K562 (cell line): ENCODE data around the gene UBAP1L. TPM values are rescaled to one million over a fixed set of nuclear protein-coding genes. Genes with fewer than 3 reads are reported as not detected.

ENCODE experiments used
- C11orf30 ChIP-seq: fragments of 450-650 bp; IDR thresholded peaks from 2 replicates; pipeline ENCODE4 v1.6.1; 2016; ENCODE audit warnings: low read depth, mild to moderate bottlenecking
- CBFA2T2 ChIP-seq: fragments of 450-650 bp; conservative IDR thresholded peaks from 2 replicates; pipeline ENCODE4 v1.6.1; 2017; ENCODE audit warnings: mild to moderate bottlenecking
- CBX5 ChIP-seq: IDR thresholded peaks from 2 replicates; pipeline ENCODE4 v1.6.1; 2014; ENCODE audit warnings: low read depth, borderline replicate concordance
- CREM ChIP-seq: IDR thresholded peaks from 2 replicates; pipeline ENCODE4 v1.6.1; 2014; ENCODE audit warnings: antibody characterized with exemption, low read depth
- FOS ChIP-seq: IDR thresholded peaks from 3 replicates; pipeline ENCODE4 v1.6.1; 2011; ENCODE audit not compliant: insufficient read length; ENCODE audit errors: extremely low read depth
- HDAC3 ChIP-seq: fragments of 450-650 bp; IDR thresholded peaks from 2 replicates; pipeline ENCODE4 v1.6.1; 2018; ENCODE audit warnings: borderline replicate concordance, mild to moderate bottlenecking, moderate library complexity; ENCODE audit not compliant: partially characterized antibody
- HSF4 ChIP-seq: fragments of 250-450 bp; sonication (Bioruptor Pico); IDR thresholded peaks from 2 replicates; pipeline ENCODE4 v2.1.2; 2022; ENCODE audit warnings: mild to moderate bottlenecking, moderate library complexity, borderline replicate concordance
- KDM2B ChIP-seq: fragments of 250-450 bp; sonication (Bioruptor Pico); IDR thresholded peaks from 2 replicates; pipeline ENCODE4 v1.8.0; 2021; ENCODE audit warnings: mild to moderate bottlenecking, moderate library complexity
- POLR2A ChIP-seq: fragments of 450-650 bp; conservative IDR thresholded peaks from 2 replicates; pipeline ENCODE4 v1.6.1; 2016
- POU5F1 ChIP-seq: fragments of 150-350 bp; IDR thresholded peaks from 2 replicates; pipeline ENCODE4 v1.6.1; 2014; ENCODE audit warnings: borderline replicate concordance, low read length, low read depth, mild to moderate bottlenecking; ENCODE audit not compliant: partially characterized antibody
- SMC3 ChIP-seq: conservative IDR thresholded peaks from 2 replicates; pipeline ENCODE4 v1.6.1; 2011; ENCODE audit warnings: low read depth, low read length, improper control_type of control experiment; ENCODE audit not compliant: insufficient read depth
- SRSF9 ChIP-seq: fragments of 200-400 bp; formaldehyde crosslinking; IDR thresholded peaks from 2 replicates; pipeline ENCODE4 v1.6.1; 2017; ENCODE audit warnings: low read depth, low read length, borderline replicate concordance
- ZBED1 ChIP-seq: IDR thresholded peaks from 2 replicates; pipeline ENCODE4 v1.6.1; 2014
- ZKSCAN8 ChIP-seq: fragments of 200-800 bp; sonication (Bioruptor generic); IDR thresholded peaks from 2 replicates; pipeline ENCODE4 v1.6.1; 2016; ENCODE audit warnings: missing genetic modification characterization, missing compliant biosample characterization
- ZNF282 ChIP-seq: sonication (generic); formaldehyde crosslinking; IDR thresholded peaks from 2 replicates; pipeline ENCODE4 v1.8.1; 2023; ENCODE audit warnings: missing genetic modification reagents
- polyA plus RNA-seq, 8 experiments: library from polyadenylated mRNA; depleted of rRNA in 4 of 8; stranded (reverse) in 5 of 8; unstranded in 3 of 8; fragments of >200 nt; fragmentation: Nextera tagmentation in 2 of 8; fragmentation: Illumina TruSeq in 1 of 8; extraction: Ambion mirVana in 2 of 8; extraction: Trizol in 1 of 8; gene quantifications; 2 replicates each; pipeline versions ENCODE4 v1.2.1 to v1.2.3, GENCODE V29; 2011 to 2014; ENCODE audit warnings: inconsistent platforms in 1 of 8, missing spikeins in 1 of 8
- total RNA-seq, 7 experiments: library from RNA; depleted of rRNA in 6 of 7; stranded (reverse); fragments of >200 nt in 6 of 7; fragmentation: Illumina TruSeq in 2 of 7; extraction: Trizol in 2 of 7; gene quantifications; 2 replicates each; pipeline versions ENCODE4 v1.2.1 to v1.2.3, GENCODE V29; 2011 to 2021; ENCODE audit warnings: low replicate concordance in 1 of 7
- TF ChIP-seq, protein P1 (sequence below): fragments of 450-650 bp; IDR thresholded peaks from 2 replicates; pipeline ENCODE4 v1.6.1; 2016; ENCODE audit warnings: low read depth
- TF ChIP-seq, protein P2 (sequence below): IDR thresholded peaks from 2 replicates; pipeline ENCODE4 v1.6.1; 2016; ENCODE audit warnings: missing genetic modification characterization, missing compliant biosample characterization
- TF ChIP-seq, protein P3 (sequence below): fragments of 150-350 bp; IDR thresholded peaks from 2 replicates; pipeline ENCODE4 v1.6.1; 2014; ENCODE audit warnings: low read depth, mild to moderate bottlenecking, low read length, borderline replicate concordance

The UBAP1L gene
- total and polyA plus RNA-seq, 9 of the 15 experiments (the other 6 are each of a cell fraction or from before 2014, with no cell fraction given) = 0.16 to 0.71 (median 0.41) TPM; not detected in 2

DNA sequence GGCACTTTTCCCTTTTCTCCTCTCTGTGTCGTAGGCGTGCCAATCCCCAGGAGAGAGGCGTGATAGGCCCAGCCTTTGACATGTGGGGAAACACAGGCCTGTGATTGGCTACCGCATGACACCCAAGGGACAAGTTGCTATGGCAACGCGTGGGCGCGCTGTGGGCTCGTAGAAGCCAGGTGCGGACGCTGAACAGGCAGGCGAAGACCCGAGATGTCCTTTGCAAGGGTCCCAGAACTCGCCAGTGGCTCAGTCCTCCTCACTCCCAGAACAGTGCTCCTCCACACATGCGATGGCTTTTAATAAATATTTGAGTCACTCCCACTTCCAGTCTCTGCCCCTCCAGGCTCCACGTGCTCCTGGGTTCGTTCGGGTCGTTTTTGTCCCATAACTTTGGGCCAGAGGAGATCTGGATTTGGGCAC is 65.6 kb downstream of the UBAP1L start (continued):
- TF ChIP-seq, protein P1, sequence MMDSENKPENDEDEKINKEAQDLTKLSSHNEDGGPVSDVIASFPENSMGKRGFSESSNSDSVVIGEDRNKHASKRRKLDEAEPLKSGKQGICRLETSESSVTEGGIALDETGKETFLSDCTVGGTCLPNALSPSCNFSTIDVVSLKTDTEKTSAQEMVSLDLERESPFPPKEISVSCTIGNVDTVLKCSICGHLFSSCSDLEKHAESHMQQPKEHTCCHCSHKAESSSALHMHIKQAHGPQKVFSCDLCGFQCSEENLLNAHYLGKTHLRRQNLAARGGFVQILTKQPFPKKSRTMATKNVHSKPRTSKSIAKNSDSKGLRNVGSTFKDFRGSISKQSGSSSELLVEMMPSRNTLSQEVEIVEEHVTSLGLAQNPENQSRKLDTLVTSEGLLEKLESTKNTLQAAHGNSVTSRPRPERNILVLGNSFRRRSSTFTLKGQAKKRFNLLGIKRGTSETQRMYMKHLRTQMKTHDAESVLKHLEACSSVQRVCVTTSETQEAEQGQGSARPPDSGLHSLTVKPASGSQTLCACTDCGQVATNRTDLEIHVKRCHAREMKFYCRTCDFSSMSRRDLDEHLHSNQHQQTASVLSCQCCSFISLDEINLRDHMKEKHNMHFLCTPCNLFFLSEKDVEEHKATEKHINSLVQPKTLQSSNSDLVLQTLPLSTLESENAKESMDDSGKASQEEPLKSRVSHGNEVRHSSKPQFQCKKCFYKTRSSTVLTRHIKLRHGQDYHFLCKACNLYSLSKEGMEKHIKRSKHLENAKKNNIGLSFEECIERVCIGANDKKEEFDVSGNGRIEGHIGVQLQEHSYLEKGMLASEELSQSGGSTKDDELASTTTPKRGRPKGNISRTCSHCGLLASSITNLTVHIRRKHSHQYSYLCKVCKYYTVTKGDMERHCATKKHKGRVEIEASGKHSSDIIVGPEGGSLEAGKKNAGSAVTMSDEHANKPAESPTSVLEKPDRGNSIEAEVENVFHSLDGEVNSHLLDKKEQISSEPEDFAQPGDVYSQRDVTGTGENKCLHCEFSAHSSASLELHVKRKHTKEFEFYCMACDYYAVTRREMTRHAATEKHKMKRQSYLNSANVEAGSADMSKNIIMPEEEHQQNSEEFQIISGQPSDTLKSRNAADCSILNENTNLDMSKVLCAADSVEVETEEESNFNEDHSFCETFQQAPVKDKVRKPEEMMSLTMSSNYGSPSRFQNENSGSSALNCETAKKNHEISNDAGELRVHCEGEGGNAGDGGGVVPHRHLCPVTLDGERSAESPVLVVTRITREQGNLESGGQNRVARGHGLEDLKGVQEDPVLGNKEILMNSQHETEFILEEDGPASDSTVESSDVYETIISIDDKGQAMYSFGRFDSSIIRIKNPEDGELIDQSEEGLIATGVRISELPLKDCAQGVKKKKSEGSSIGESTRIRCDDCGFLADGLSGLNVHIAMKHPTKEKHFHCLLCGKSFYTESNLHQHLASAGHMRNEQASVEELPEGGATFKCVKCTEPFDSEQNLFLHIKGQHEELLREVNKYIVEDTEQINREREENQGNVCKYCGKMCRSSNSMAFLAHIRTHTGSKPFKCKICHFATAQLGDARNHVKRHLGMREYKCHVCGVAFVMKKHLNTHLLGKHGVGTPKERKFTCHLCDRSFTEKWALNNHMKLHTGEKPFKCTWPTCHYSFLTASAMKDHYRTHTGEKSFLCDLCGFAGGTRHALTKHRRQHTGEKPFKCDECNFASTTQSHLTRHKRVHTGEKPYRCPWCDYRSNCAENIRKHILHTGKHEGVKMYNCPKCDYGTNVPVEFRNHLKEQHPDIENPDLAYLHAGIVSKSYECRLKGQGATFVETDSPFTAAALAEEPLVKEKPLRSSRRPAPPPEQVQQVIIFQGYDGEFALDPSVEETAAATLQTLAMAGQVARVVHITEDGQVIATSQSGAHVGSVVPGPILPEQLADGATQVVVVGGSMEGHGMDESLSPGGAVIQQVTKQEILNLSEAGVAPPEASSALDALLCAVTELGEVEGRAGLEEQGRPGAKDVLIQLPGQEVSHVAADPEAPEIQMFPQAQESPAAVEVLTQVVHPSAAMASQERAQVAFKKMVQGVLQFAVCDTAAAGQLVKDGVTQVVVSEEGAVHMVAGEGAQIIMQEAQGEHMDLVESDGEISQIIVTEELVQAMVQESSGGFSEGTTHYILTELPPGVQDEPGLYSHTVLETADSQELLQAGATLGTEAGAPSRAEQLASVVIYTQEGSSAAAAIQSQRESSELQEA = no peak
- TF ChIP-seq POLR2A = no peak
- TF ChIP-seq CBX5 = no peak
- 0 out of 2 replicates have a peak, but pooled peaks have one; percentile 21 for TF ChIP-seq CBFA2T2
- TF ChIP-seq ZKSCAN8 (CRISPR knock-in tag) = no peak
- TF ChIP-seq HSF4 (CRISPR knock-in tag) = no peak
- TF ChIP-seq FOS = peak; percentile 88
- no peak for TF ChIP-seq ZNF282 (CRISPR knock-in tag)
- no peak for TF ChIP-seq SRSF9
- TF ChIP-seq, protein P2, sequence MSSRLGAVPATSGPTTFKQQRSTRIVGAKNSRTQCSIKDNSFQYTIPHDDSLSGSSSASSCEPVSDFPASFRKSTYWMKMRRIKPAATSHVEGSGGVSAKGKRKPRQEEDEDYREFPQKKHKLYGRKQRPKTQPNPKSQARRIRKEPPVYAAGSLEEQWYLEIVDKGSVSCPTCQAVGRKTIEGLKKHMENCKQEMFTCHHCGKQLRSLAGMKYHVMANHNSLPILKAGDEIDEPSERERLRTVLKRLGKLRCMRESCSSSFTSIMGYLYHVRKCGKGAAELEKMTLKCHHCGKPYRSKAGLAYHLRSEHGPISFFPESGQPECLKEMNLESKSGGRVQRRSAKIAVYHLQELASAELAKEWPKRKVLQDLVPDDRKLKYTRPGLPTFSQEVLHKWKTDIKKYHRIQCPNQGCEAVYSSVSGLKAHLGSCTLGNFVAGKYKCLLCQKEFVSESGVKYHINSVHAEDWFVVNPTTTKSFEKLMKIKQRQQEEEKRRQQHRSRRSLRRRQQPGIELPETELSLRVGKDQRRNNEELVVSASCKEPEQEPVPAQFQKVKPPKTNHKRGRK (tag) = no peak
- no peak for TF ChIP-seq KDM2B
- no peak for TF ChIP-seq HDAC3
- TF ChIP-seq POU5F1 = no peak
- TF ChIP-seq, protein P3, sequence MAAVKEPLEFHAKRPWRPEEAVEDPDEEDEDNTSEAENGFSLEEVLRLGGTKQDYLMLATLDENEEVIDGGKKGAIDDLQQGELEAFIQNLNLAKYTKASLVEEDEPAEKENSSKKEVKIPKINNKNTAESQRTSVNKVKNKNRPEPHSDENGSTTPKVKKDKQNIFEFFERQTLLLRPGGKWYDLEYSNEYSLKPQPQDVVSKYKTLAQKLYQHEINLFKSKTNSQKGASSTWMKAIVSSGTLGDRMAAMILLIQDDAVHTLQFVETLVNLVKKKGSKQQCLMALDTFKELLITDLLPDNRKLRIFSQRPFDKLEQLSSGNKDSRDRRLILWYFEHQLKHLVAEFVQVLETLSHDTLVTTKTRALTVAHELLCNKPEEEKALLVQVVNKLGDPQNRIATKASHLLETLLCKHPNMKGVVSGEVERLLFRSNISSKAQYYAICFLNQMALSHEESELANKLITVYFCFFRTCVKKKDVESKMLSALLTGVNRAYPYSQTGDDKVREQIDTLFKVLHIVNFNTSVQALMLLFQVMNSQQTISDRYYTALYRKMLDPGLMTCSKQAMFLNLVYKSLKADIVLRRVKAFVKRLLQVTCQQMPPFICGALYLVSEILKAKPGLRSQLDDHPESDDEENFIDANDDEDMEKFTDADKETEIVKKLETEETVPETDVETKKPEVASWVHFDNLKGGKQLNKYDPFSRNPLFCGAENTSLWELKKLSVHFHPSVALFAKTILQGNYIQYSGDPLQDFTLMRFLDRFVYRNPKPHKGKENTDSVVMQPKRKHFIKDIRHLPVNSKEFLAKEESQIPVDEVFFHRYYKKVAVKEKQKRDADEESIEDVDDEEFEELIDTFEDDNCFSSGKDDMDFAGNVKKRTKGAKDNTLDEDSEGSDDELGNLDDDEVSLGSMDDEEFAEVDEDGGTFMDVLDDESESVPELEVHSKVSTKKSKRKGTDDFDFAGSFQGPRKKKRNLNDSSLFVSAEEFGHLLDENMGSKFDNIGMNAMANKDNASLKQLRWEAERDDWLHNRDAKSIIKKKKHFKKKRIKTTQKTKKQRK = no peak
- no peak for TF ChIP-seq SMC3
- no peak for TF ChIP-seq C11orf30
- TF ChIP-seq ZBED1 = no peak
- peak; percentile 59 for TF ChIP-seq CREM
